ENCODE data around the gene SEBOX.

The SEBOX gene

GRCh38 chr17:28338056-28338768 lies 26.8 kb downstream of the SEBOX start:
- no peak for DNase-seq

GRCh38 chr17:28335959-28336871 lies 28.8 kb downstream of the SEBOX start:
- peak; percentile 38 for DNase-seq

- peak; percentile 99 for DNase-seq
Observed at GRCh38 chr17:28335201-28335958, 29.6 kb downstream of the SEBOX start, which contains the start of the genes IFT20 and TNFAIP1. Gene IFT20, minus strand, starts transcription at chr17:28335472. Its CDS starts 3,487 bp downstream, at chr17:28331985. Gene TNFAIP1, plus strand, starts transcription at chr17:28335761. Its CDS starts 3,761 bp downstream, at chr17:28339522.

GRCh38 chr17:28334666-28335200 lies 30.3 kb downstream of the SEBOX start:
- no peak for DNase-seq

GRCh38 chr17:28334171-28334570 lies 30.8 kb downstream of the SEBOX start:
- no peak for DNase-seq

GRCh38 chr17:28333083-28333746 lies 31.8 kb downstream of the SEBOX start:
- no peak for DNase-seq

- DNase-seq = no peak
Observed at GRCh38 chr17:28331891-28332420, 33.0 kb downstream of the SEBOX start.

GRCh38 chr17:28330671-28331070 lies 34.3 kb downstream of the SEBOX start:
- DNase-seq = no peak

- no peak for DNase-seq
Observed at GRCh38 chr17:28328325-28328724, 36.7 kb downstream of the SEBOX start.

- DNase-seq = no peak
Observed at GRCh38 chr17:28327709-28328108, 37.3 kb downstream of the SEBOX start.

- no peak for DNase-seq
Observed at GRCh38 chr17:28327031-28327607, 37.9 kb downstream of the SEBOX start.

- no peak for DNase-seq
Observed at GRCh38 chr17:28326114-28326513, 38.9 kb downstream of the SEBOX start.

GRCh38 chr17:28325211-28325610 lies 39.8 kb downstream of the SEBOX start:
- no peak for DNase-seq

- DNase-seq = no peak
Observed at GRCh38 chr17:28324781-28325180, 40.2 kb downstream of the SEBOX start.

- no peak for DNase-seq
Observed at GRCh38 chr17:28324267-28324745, 40.7 kb downstream of the SEBOX start.

GRCh38 chr17:28320215-28321061 lies 44.6 kb downstream of the SEBOX start:
- DNase-seq = no peak

GRCh38 chr17:28319598-28319935 lies 45.4 kb downstream of the SEBOX start:
- no peak for DNase-seq

GRCh38 chr17:28318759-28319597 lies 46.0 kb downstream of the SEBOX start, which contains the start of gene TMEM97:
Gene TMEM97, plus strand, starts transcription at chr17:28319200. Its CDS starts 40 bp downstream, at chr17:28319240.
- DNase-seq = peak; percentile 95

Data from CD4-positive, alpha-beta T cell treated with Interleukin-17A for 1 hour (primary cell).